GM12878 (cell line): Measurements from ENCODE around the gene ANO3.

Experiments used
- CTCF ChIP-seq, 3 experiments: IDR thresholded peaks in 2 of 3; conservative IDR thresholded peaks in 1 of 3; 2 replicates each; pipeline ENCODE4 v1.5.1; 2011; ENCODE audit warnings: low read depth in 3 of 3, low read length in 3 of 3, mild to moderate bottlenecking in 3 of 3, control low read depth in 2 of 3, moderate library complexity in 2 of 3, inconsistent platforms in 1 of 3, mixed read lengths in 1 of 3; ENCODE audit not compliant: control insufficient read depth in 2 of 3, insufficient read depth in 1 of 3; ENCODE audit errors: extremely low read depth in 1 of 3
- ESRRA ChIP-seq: IDR thresholded peaks from 2 replicates; pipeline ENCODE4 v1.6.1; 2012; ENCODE audit warnings: mild to moderate bottlenecking, low read length, improper control_type of control experiment

GRCh38 chr11:26510756-26511155 is 178.8 kb downstream of the ANO3 start:
- TF ChIP-seq ESRRA (no peak), CTCF (IDR thresholded peaks at IDR 0.05 in 2 of 3, conservative IDR thresholded peaks at IDR 0.05 in 1 of 3; ENCODE audit: control insufficient read depth in 2 of 3, extremely low read depth in 1 of 3, insufficient read depth in 1 of 3, low read depth in 3 of 3, low read length in 3 of 3) (no peak)
